GM19463 (cell line): ENCODE measurements around the gene TSR3.

ENCODE experiments used
- ATAC-seq: cut with Tn5 transposase; IDR thresholded peaks from one replicate; pipeline ENCODE4 v1.9.1; 2021; ENCODE audit warnings: mild to moderate bottlenecking, moderate library complexity; ENCODE audit not compliant: unreplicated experiment

The TSR3 gene

GRCh38 chr16:1326391-1326790 lies 25.3 kb downstream of the TSR3 start:
- ATAC-seq = no peak

GRCh38 chr16:1325673-1326371 lies 25.9 kb downstream of the TSR3 start:
- ATAC-seq = no peak

GRCh38 chr16:1325261-1325660 lies 26.4 kb downstream of the TSR3 start:
- ATAC-seq = no peak

- no peak for ATAC-seq
Observed at GRCh38 chr16:1324286-1324826, 27.3 kb downstream of the TSR3 start.

- ATAC-seq = no peak
Observed at GRCh38 chr16:1323296-1324239, 28.1 kb downstream of the TSR3 start.

- no peak for ATAC-seq
Observed at GRCh38 chr16:1322407-1322806, 29.3 kb downstream of the TSR3 start.

- ATAC-seq = no peak
Observed at GRCh38 chr16:1320658-1321240, 30.9 kb downstream of the TSR3 start.

- ATAC-seq = no peak
Observed at GRCh38 chr16:1320097-1320496, 31.6 kb downstream of the TSR3 start.

- no peak for ATAC-seq
Observed at GRCh38 chr16:1319041-1319440, 32.6 kb downstream of the TSR3 start.

- ATAC-seq = no peak
Observed at GRCh38 chr16:1318268-1318545, 33.5 kb downstream of the TSR3 start.

GRCh38 chr16:1317479-1318267 lies 34.0 kb downstream of the TSR3 start:
- ATAC-seq = no peak

GRCh38 chr16:1316033-1316405 lies 35.7 kb downstream of the TSR3 start:
- ATAC-seq = no peak

- no peak for ATAC-seq
Observed at GRCh38 chr16:1315081-1316032, 36.3 kb downstream of the TSR3 start.

- ATAC-seq = no peak
Observed at GRCh38 chr16:1314399-1315068, 37.1 kb downstream of the TSR3 start.

- ATAC-seq = no peak
Observed at GRCh38 chr16:1313721-1314369, 37.8 kb downstream of the TSR3 start.

GRCh38 chr16:1312903-1313302 lies 38.8 kb downstream of the TSR3 start:
- ATAC-seq = no peak

GRCh38 chr16:1312467-1312816 lies 39.2 kb downstream of the TSR3 start:
- ATAC-seq = no peak

GRCh38 chr16:1311738-1312466 lies 39.8 kb downstream of the TSR3 start:
- ATAC-seq = no peak
